ENCODE data around the gene CD63. TPM values are rescaled to one million over a fixed set of nuclear protein-coding genes. Genes with fewer than 3 reads are reported as not detected.

Gene CD63
- total and polyA plus RNA-seq, 2 of the 13 experiments (the other 11 are each of a cell fraction or from before 2014, with no cell fraction given), result 234 to 277 TPM

DNA sequence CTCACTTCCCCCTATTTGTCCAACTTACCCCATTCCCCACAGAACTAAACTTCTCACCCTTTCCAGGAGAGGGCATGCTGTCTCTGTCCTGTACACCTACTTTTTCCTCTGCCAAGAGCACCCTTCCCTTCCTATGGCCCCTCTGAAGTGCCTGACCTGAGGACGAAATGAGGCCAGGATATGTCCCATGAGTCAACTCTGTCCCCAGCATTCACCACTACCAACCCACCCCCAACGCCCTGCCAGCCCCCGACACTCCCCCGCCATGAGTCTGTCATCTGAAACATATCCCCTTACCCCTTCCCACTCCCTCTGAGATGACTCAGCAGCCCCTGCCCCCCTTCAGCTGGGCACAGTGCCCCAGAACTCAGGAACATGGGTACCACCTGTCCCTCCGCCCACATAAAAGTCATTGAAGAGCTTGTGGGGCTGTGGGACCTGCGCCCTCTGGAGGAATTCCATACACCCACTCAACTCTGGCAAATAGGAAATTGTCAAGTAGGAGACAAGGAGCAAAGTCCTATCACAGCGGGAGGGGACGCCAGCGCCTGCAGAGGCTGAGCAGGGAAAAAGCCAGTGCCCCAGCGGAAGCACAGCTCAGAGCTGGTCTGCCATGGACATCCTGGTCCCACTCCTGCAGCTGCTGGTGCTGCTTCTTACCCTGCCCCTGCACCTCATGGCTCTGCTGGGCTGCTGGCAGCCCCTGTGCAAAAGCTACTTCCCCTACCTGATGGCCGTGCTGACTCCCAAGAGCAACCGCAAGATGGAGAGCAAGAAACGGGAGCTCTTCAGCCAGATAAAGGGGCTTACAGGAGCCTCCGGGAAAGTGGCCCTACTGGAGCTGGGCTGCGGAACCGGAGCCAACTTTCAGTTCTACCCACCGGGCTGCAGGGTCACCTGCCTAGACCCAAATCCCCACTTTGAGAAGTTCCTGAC is 47.4 kb downstream of the CD63 start (continued):
- TF ChIP-seq NFE2L1 (CRISPR knock-in tag; IDR thresholded peaks at IDR 0.05; ENCODE audit: borderline replicate concordance) (no peak), CEBPG (CRISPR knock-in tag; IDR thresholded peaks at IDR 0.05) (peak; percentile 54; the same call in 1 of the 2 replicates), ZNF460 (CRISPR knock-in tag; IDR thresholded peaks at IDR 0.05; ENCODE audit: borderline replicate concordance) (no peak; the same call in 1 of the 2 replicates), ATRX (CRISPR knock-in tag; IDR thresholded peaks at IDR 0.05; ENCODE audit: borderline replicate concordance) (no peak), ZNF101 (CRISPR knock-in tag; IDR thresholded peaks at IDR 0.05; ENCODE audit: borderline replicate concordance, low read depth) (no peak), ZNF784 (CRISPR knock-in tag; IDR thresholded peaks at IDR 0.05; ENCODE audit: borderline replicate concordance) (no peak), IRF1 (CRISPR knock-in tag; IDR thresholded peaks at IDR 0.05; ENCODE audit: low read depth) (no peak), NBN (conservative IDR thresholded peaks at IDR 0.05) (no peak), ZNF207 (IDR thresholded peaks at IDR 0.05; ENCODE audit: borderline replicate concordance) (no peak), CREM (IDR thresholded peaks at IDR 0.05) (no peak), CREM (CRISPR knock-in tag; IDR thresholded peaks at IDR 0.05) (no peak), STAT5B (CRISPR knock-in tag; IDR thresholded peaks at IDR 0.05) (no peak), RFX1 (IDR thresholded peaks at IDR 0.05) (no peak), SRSF9 (IDR thresholded peaks at IDR 0.05; ENCODE audit: borderline replicate concordance, insufficient read depth, low read depth, low read length, poor library complexity, severe bottlenecking) (no peak), KDM4B (CRISPR knock-in tag; IDR thresholded peaks at IDR 0.05) (no peak), ZNF749 (CRISPR knock-in tag; IDR thresholded peaks at IDR 0.05; ENCODE audit: borderline replicate concordance) (no peak), EEA1 (CRISPR knock-in tag; IDR thresholded peaks at IDR 0.05; ENCODE audit: borderline replicate concordance) (no peak), ZNF713 (CRISPR knock-in tag; IDR thresholded peaks at IDR 0.05) (no peak), ATF6 (CRISPR knock-in tag; conservative IDR thresholded peaks at IDR 0.05) (no peak), ZBTB10 (CRISPR knock-in tag; IDR thresholded peaks at IDR 0.05; ENCODE audit: borderline replicate concordance) (no peak)
- TF ChIP-seq, protein P1, sequence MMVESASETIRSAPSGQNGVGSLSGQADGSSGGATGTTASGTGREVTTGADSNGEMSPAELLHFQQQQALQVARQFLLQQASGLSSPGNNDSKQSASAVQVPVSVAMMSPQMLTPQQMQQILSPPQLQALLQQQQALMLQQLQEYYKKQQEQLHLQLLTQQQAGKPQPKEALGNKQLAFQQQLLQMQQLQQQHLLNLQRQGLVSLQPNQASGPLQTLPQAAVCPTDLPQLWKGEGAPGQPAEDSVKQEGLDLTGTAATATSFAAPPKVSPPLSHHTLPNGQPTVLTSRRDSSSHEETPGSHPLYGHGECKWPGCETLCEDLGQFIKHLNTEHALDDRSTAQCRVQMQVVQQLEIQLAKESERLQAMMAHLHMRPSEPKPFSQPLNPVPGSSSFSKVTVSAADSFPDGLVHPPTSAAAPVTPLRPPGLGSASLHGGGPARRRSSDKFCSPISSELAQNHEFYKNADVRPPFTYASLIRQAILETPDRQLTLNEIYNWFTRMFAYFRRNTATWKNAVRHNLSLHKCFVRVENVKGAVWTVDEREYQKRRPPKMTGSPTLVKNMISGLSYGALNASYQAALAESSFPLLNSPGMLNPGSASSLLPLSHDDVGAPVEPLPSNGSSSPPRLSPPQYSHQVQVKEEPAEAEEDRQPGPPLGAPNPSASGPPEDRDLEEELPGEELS (CRISPR knock-in tag; IDR thresholded peaks at IDR 0.05), result peak; percentile 52; the same call in 1 of the 2 replicates

Data from HepG2 (cell line).